ENCODE data around the gene STAP1.
"Not testable (repeated sequence)": the region's sequence is repeated elsewhere in the genome, so short reads cannot be mapped to it uniquely, and the experiment has no call there.

Gene STAP1

GRCh38 chr4:67616478-67616877, 58.0 kb downstream of the STAP1 start:
- no peak for TF ChIP-seq CTCF (IDR thresholded peaks at IDR 0.05; ENCODE audit: control extremely low read depth, extremely low read depth, low read depth, missing control alignments)
- ChIA-PET POLR2A (no interaction called here), CTCF (no interaction called here)
- DNase-seq (ENCODE audit: extremely low spot score): no peak

GRCh38 chr4:67624939-67625338, 66.4 kb downstream of the STAP1 start:
- TF ChIP-seq CTCF (IDR thresholded peaks at IDR 0.05; ENCODE audit: control extremely low read depth, extremely low read depth, low read depth, missing control alignments): no peak
- ChIA-PET CTCF (interaction anchor here (1.4 kb wide), 2 partner anchors 21 to 28 kb away, joined by 4 to 5 read pairs; no protein-coding TSS in a partner anchor), POLR2A (no interaction called here)
- no peak for DNase-seq (ENCODE audit: extremely low spot score)

- CTCF ChIA-PET: interaction anchor here (1.5 to 3.0 kb wide), 2 partner anchors 11 to 93 kb away, joined by 3 to 8 read pairs; no protein-coding TSS in a partner anchor
- no peak for TF ChIP-seq CTCF (IDR thresholded peaks at IDR 0.05; ENCODE audit: control extremely low read depth, extremely low read depth, low read depth, missing control alignments)
- no peak for DNase-seq (ENCODE audit: extremely low spot score)
- POLR2A ChIA-PET: no interaction called here
These were observed 74.0 kb downstream of the STAP1 start for GRCh38 chr4:67632492-67632891.

GRCh38 chr4:67634741-67635140, 76.2 kb downstream of the STAP1 start:
- DNase-seq (ENCODE audit: extremely low spot score): no peak
- POLR2A ChIA-PET: no interaction called here
- CTCF ChIA-PET: interaction anchor here (0.9 kb wide), 1 partner anchor 98 kb away, joined by 3 read pairs; no protein-coding TSS in a partner anchor
- TF ChIP-seq CTCF (IDR thresholded peaks at IDR 0.05; ENCODE audit: control extremely low read depth, extremely low read depth, low read depth, missing control alignments): no peak

- ChIA-PET POLR2A (no interaction called here), CTCF (no interaction called here)
- no peak for DNase-seq (ENCODE audit: extremely low spot score)
- TF ChIP-seq CTCF (IDR thresholded peaks at IDR 0.05; ENCODE audit: control extremely low read depth, extremely low read depth, low read depth, missing control alignments): no peak
These were observed 76.8 kb downstream of the STAP1 start for GRCh38 chr4:67635331-67635730.

- DNase-seq (ENCODE audit: extremely low spot score); POLR2A ChIA-PET; CTCF ChIA-PET: not testable (repeated sequence)
These were observed 78.5 kb downstream of the STAP1 start for GRCh38 chr4:67636978-67637377.

- ChIA-PET POLR2A (no interaction called here), CTCF (interaction anchor here (1.0 to 1.7 kb wide), 3 partner anchors 9 to 13 kb away, joined by 3 to 9 read pairs (median 3); no protein-coding TSS in a partner anchor)
- DNase-seq (ENCODE audit: extremely low spot score): no peak
- TF ChIP-seq CTCF (IDR thresholded peaks at IDR 0.05; ENCODE audit: control extremely low read depth, extremely low read depth, low read depth, missing control alignments): no peak
These were observed 79.6 kb downstream of the STAP1 start for GRCh38 chr4:67638136-67638535.

Measured in GM10248 (cell line).